SK-N-SH treated with all-trans-retinoic acid at 6 μM for 48 hours (cell line): Measurements from ENCODE around the gene POU2F1.

Experiments
- ARNTL ChIP-seq: fragments of 450-650 bp; formaldehyde crosslinking; IDR thresholded peaks from 2 replicates; pipeline ENCODE4 v1.5.0; 2020; ENCODE audit warnings: low read depth, mild to moderate bottlenecking, moderate library complexity, borderline replicate concordance
- BACH2 ChIP-seq: fragments of 250-450 bp; sonication (Bioruptor Pico); IDR thresholded peaks from 2 replicates; pipeline ENCODE4 v1.9.0; 2021; ENCODE audit warnings: mild to moderate bottlenecking, borderline replicate concordance
- GLIS3 ChIP-seq: fragments of 250-450 bp; sonication (Bioruptor Pico); IDR thresholded peaks from 2 replicates; pipeline ENCODE4 v1.5.0; 2020; ENCODE audit warnings: mild to moderate bottlenecking, moderate library complexity
- TOX ChIP-seq: fragments of 250-450 bp; sonication (Bioruptor Pico); IDR thresholded peaks from 2 replicates; pipeline ENCODE4 v1.8.0; 2021; ENCODE audit warnings: mild to moderate bottlenecking, moderate library complexity, borderline replicate concordance
- ZFP3 ChIP-seq: fragments of 250-450 bp; sonication (Bioruptor Pico); IDR thresholded peaks from 2 replicates; pipeline ENCODE4 v1.5.0; 2020; ENCODE audit warnings: mild to moderate bottlenecking, moderate library complexity
- ZFP30 ChIP-seq: fragments of 450-650 bp; formaldehyde crosslinking; IDR thresholded peaks from 2 replicates; pipeline ENCODE4 v1.5.0; 2022; ENCODE audit warnings: mild to moderate bottlenecking, moderate library complexity
- ZNF565 ChIP-seq: fragments of 450-650 bp; formaldehyde crosslinking; conservative IDR thresholded peaks from 2 replicates; pipeline ENCODE4 v1.5.0; 2020; ENCODE audit warnings: low read depth, mild to moderate bottlenecking, moderate library complexity
- TF ChIP-seq, protein P1 (sequence below): fragments of 250-450 bp; sonication (Bioruptor Pico); IDR thresholded peaks from 2 replicates; pipeline ENCODE4 v1.8.0; 2020; ENCODE audit warnings: mild to moderate bottlenecking, moderate library complexity, borderline replicate concordance
- TF ChIP-seq, protein P2 (sequence below): fragments of 250-450 bp; sonication (Bioruptor Pico); IDR thresholded peaks from 2 replicates; pipeline ENCODE4 v1.5.0; 2020; ENCODE audit warnings: mild to moderate bottlenecking, moderate library complexity

DNA sequence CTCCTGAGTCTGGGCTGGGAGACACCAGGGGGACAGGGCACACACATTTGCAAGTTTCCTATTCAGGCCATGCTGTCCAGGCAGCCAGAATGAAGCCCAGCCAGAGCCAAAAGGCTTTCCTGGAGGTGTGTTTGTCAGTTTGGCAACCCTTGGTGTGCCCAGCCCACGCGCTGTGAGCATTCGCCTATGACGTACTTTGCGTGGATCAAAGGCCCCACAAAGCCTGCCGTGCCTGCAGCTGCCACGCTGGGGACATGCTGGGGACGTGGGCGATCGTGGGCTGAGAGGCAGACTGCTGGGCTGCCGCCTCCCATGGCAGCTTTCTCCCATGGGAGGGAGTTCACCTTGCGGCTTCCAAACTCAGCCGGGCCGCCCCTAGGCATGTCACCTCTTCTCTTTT is 240.2 kb downstream of the POU2F1 start:
- TF ChIP-seq BACH2 (CRISPR knock-in tag) (no peak), ZFP30 (CRISPR knock-in tag) (no peak), TOX (CRISPR knock-in tag) (no peak), ARNTL (CRISPR knock-in tag) (no peak), GLIS3 (CRISPR knock-in tag) (no peak), ZNF565 (no peak), ZFP3 (CRISPR knock-in tag) (no peak)
- TF ChIP-seq, protein P1, sequence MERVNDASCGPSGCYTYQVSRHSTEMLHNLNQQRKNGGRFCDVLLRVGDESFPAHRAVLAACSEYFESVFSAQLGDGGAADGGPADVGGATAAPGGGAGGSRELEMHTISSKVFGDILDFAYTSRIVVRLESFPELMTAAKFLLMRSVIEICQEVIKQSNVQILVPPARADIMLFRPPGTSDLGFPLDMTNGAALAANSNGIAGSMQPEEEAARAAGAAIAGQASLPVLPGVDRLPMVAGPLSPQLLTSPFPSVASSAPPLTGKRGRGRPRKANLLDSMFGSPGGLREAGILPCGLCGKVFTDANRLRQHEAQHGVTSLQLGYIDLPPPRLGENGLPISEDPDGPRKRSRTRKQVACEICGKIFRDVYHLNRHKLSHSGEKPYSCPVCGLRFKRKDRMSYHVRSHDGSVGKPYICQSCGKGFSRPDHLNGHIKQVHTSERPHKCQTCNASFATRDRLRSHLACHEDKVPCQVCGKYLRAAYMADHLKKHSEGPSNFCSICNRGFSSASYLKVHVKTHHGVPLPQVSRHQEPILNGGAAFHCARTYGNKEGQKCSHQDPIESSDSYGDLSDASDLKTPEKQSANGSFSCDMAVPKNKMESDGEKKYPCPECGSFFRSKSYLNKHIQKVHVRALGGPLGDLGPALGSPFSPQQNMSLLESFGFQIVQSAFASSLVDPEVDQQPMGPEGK = no peak
- TF ChIP-seq, protein P2, sequence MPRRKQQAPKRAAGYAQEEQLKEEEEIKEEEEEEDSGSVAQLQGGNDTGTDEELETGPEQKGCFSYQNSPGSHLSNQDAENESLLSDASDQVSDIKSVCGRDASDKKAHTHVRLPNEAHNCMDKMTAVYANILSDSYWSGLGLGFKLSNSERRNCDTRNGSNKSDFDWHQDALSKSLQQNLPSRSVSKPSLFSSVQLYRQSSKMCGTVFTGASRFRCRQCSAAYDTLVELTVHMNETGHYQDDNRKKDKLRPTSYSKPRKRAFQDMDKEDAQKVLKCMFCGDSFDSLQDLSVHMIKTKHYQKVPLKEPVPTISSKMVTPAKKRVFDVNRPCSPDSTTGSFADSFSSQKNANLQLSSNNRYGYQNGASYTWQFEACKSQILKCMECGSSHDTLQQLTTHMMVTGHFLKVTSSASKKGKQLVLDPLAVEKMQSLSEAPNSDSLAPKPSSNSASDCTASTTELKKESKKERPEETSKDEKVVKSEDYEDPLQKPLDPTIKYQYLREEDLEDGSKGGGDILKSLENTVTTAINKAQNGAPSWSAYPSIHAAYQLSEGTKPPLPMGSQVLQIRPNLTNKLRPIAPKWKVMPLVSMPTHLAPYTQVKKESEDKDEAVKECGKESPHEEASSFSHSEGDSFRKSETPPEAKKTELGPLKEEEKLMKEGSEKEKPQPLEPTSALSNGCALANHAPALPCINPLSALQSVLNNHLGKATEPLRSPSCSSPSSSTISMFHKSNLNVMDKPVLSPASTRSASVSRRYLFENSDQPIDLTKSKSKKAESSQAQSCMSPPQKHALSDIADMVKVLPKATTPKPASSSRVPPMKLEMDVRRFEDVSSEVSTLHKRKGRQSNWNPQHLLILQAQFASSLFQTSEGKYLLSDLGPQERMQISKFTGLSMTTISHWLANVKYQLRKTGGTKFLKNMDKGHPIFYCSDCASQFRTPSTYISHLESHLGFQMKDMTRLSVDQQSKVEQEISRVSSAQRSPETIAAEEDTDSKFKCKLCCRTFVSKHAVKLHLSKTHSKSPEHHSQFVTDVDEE (CRISPR knock-in tag) = no peak
